Fibroblast of skin of left biceps (primary cell): ENCODE data around the gene TSHZ3.
A peak's percentile ranks its signal among the peaks of the same experiment; 100 is the strongest.

ENCODE experiments used
- DNase-seq, 2 experiments: peaks; one replicate each; pipeline ENCODE4 v3.0.0-alpha.2; 2013; ENCODE audit warnings: low read depth in 2 of 2

TSHZ3 gene

GRCh38 chr19:31313291-31314030 lies 35.8 kb downstream of the TSHZ3 start:
- no peak for DNase-seq

GRCh38 chr19:31312677-31313244 lies 36.5 kb downstream of the TSHZ3 start:
- DNase-seq: no peak

GRCh38 chr19:31312009-31312676 lies 37.1 kb downstream of the TSHZ3 start:
- DNase-seq: peak; percentile 59 to 60

- no peak for DNase-seq
Observed at GRCh38 chr19:31310432-31311133, 38.7 kb downstream of the TSHZ3 start.

- no peak for DNase-seq
Observed at GRCh38 chr19:31308781-31309180, 40.5 kb downstream of the TSHZ3 start.

GRCh38 chr19:31307071-31307669 lies 42.1 kb downstream of the TSHZ3 start:
- DNase-seq: no peak

- DNase-seq: no peak
Observed at GRCh38 chr19:31306006-31306753, 43.1 kb downstream of the TSHZ3 start.

GRCh38 chr19:31304831-31305312 lies 44.4 kb downstream of the TSHZ3 start:
- no peak for DNase-seq

GRCh38 chr19:31303262-31303815 lies 45.9 kb downstream of the TSHZ3 start:
- no peak for DNase-seq

- DNase-seq: no peak
Observed at GRCh38 chr19:31301306-31301980, 47.8 kb downstream of the TSHZ3 start.

GRCh38 chr19:31300422-31300821 lies 48.8 kb downstream of the TSHZ3 start:
- DNase-seq: no peak

GRCh38 chr19:31299665-31300064 lies 49.6 kb downstream of the TSHZ3 start:
- no peak for DNase-seq

GRCh38 chr19:31297991-31298390 lies 51.2 kb downstream of the TSHZ3 start:
- DNase-seq: no peak

GRCh38 chr19:31296741-31297390 lies 52.4 kb downstream of the TSHZ3 start:
- no peak for DNase-seq

- DNase-seq: no peak
Observed at GRCh38 chr19:31294189-31294588, 55.0 kb downstream of the TSHZ3 start.

- DNase-seq: no peak
Observed at GRCh38 chr19:31292639-31293185, 56.5 kb downstream of the TSHZ3 start.

GRCh38 chr19:31290931-31291590 lies 58.2 kb downstream of the TSHZ3 start:
- DNase-seq: no peak

GRCh38 chr19:31289976-31290375 lies 59.3 kb downstream of the TSHZ3 start:
- DNase-seq: no peak

- no peak for DNase-seq
Observed at GRCh38 chr19:31289381-31289880, 59.8 kb downstream of the TSHZ3 start.
